ENCODE measurements around the gene MIEF1. TPM values are rescaled to one million over a fixed set of nuclear protein-coding genes. Genes with fewer than 3 reads are reported as not detected.

MIEF1 gene
- total and polyA plus RNA-seq, 3 donors from 2014 or later: 60.6 to 120 (median 78.2) TPM

GRCh38 chr22:39469681-39470450 lies 32.2 kb upstream of the MIEF1 start:
- Histone ChIP-seq H3K27me3 (no peaks in the 10 kb centered on the region), H3K9me3 (no peaks in the 10 kb centered on the region), H3K4me3 (no peak overlapping the region), H3K27ac (no peak overlapping the region), H3K4me1 (peaks cover 77% of the 10 kb centered on the region), H3K36me3 (ENCODE audit: low read depth, missing control alignments) (no peaks in the 10 kb centered on the region)
- no peak for TF ChIP-seq CTCF (IDR thresholded peaks at IDR 0.05)
- TF ChIP-seq POLR2A (IDR thresholded peaks at IDR 0.05): no peak
- intact Hi-C loops (cut with DNase I; ENCODE audit: low total_unique reads): no loop called here
- DNase-seq: no peak
- 72 to 74% methylated on average over 13 to 22 of the region's 26 CpGs for WGBS, 2 donors

- TF ChIP-seq POLR2A (IDR thresholded peaks at IDR 0.05) (no peak), CTCF (IDR thresholded peaks at IDR 0.05) (no peak)
- H3K36me3 ChIP-seq (ENCODE audit: low read depth, missing control alignments): no peaks in the 10 kb centered on the region
- intact Hi-C loops (cut with DNase I; ENCODE audit: low total_unique reads): no loop called here
- H3K4me1 ChIP-seq: peaks cover 77% of the 10 kb centered on the region
- no peak for DNase-seq
- no peaks in the 10 kb centered on the region for H3K27me3 ChIP-seq
- H3K9me3 ChIP-seq: no peaks in the 10 kb centered on the region
- H3K4me3 ChIP-seq: no peak overlapping the region
- H3K27ac ChIP-seq: peak overlapping the region; percentile 45 to 72
- WGBS, 2 donors: 49 to 53% methylated on average over 14 to 16 of the region's 16 CpGs
These were observed 31.4 kb upstream of the MIEF1 start for GRCh38 chr22:39470451-39471291.

GRCh38 chr22:39471381-39472141 lies 30.5 kb upstream of the MIEF1 start:
- no peak for TF ChIP-seq POLR2A (IDR thresholded peaks at IDR 0.05)
- no peak for TF ChIP-seq CTCF (IDR thresholded peaks at IDR 0.05)
- H3K4me1 ChIP-seq: peaks cover 73% of the 10 kb centered on the region

GRCh38 chr22:39472570-39473556 lies 29.2 kb upstream of the MIEF1 start:
- Histone ChIP-seq H3K27ac (peak overlapping the region in 1 of 2 donors; percentile 45), H3K9me3 (no peaks in the 10 kb centered on the region), H3K4me1 (peaks cover 66% of the 10 kb centered on the region), H3K4me3 (no peak overlapping the region), H3K27me3 (no peaks in the 10 kb centered on the region), H3K36me3 (ENCODE audit: low read depth, missing control alignments) (no peaks in the 10 kb centered on the region)
- DNase-seq: peak; percentile 43
- TF ChIP-seq CTCF (IDR thresholded peaks at IDR 0.05) (no peak), POLR2A (IDR thresholded peaks at IDR 0.05) (no peak)
- intact Hi-C loops (cut with DNase I; ENCODE audit: low total_unique reads): no loop called here
- WGBS, 2 donors: 62 to 72% methylated on average over 15 to 19 of the region's 19 CpGs

More at GRCh38 chr22:39471381-39472141, 30.5 kb upstream of the MIEF1 start:
- WGBS, 2 donors: 39 to 49% methylated on average over 11 to 13 of the region's 13 CpGs
- H3K27me3 ChIP-seq: no peaks in the 10 kb centered on the region
- intact Hi-C loops (cut with DNase I; ENCODE audit: low total_unique reads): no loop called here
- no peak for DNase-seq
- H3K36me3 ChIP-seq (ENCODE audit: low read depth, missing control alignments): no peaks in the 10 kb centered on the region
- H3K9me3 ChIP-seq: no peaks in the 10 kb centered on the region
- H3K27ac ChIP-seq: peak overlapping the region; percentile 45 to 72
- no peak overlapping the region for H3K4me3 ChIP-seq
